GM23248 (cell line): ENCODE measurements around the gene PDE6C.

Source experiments
- EZH2 ChIP-seq: fragments of 200-600 bp; sonication (generic); IDR thresholded peaks from 2 replicates; pipeline ENCODE4 v1.6.1; 2018; ENCODE audit warnings: antibody characterized with exemption, mild to moderate bottlenecking; ENCODE audit not compliant: insufficient read depth, poor library complexity, severe bottlenecking
- EZH2phosphoT487 ChIP-seq: fragments of 200-600 bp; sonication (generic); IDR thresholded peaks from 2 replicates; pipeline ENCODE4 v1.6.1; 2018; ENCODE audit warnings: antibody characterized with exemption, moderate library complexity, mild to moderate bottlenecking, low read depth; ENCODE audit not compliant: insufficient read depth

DNA sequence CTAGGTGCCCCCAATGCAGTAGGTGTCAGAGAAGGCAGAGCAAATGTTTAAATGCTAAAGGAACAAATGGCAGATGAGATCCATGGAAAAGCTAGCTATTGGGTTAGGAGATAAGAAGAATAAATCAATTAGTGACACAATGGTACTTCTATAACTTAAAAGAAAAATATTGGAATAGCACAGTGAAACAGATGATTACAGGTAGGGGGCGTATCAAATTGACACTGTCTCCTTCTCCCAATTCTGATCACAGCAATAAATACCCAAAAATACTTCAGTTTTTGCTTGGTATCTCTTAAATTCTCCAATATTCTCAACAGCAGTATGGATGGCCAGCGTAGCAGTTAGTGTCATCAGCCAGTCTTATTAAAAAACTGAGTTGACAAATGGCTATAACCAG, 84.9 kb downstream of the PDE6C start:
- no peak for TF ChIP-seq EZH2
- no peak for TF ChIP-seq EZH2phosphoT487
